GM19467 (cell line): ENCODE measurements around the gene MAMSTR.

ENCODE experiments used
- ATAC-seq: cut with Tn5 transposase; IDR thresholded peaks from one replicate; pipeline ENCODE4 v1.9.1; 2021; ENCODE audit warnings: mild to moderate bottlenecking, moderate library complexity; ENCODE audit not compliant: unreplicated experiment

Gene MAMSTR

DNA sequence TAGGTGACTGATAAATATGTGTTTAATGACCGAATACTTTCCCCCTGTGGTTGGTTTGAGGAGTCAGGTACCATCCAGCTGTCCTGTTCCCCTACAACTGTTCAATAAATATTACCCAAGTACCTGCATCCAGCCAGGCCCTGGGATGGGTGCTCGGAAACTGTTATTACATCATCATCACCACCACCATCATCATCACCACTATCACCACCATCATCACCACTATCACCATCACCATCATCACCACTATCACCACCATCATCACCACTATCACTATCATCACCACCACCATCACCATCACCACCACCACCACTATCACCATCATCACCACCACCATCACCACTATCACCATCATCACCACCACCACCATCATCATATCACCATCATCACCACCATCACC is 50.8 kb downstream of the MAMSTR start:
- ATAC-seq, result no peak

DNA sequence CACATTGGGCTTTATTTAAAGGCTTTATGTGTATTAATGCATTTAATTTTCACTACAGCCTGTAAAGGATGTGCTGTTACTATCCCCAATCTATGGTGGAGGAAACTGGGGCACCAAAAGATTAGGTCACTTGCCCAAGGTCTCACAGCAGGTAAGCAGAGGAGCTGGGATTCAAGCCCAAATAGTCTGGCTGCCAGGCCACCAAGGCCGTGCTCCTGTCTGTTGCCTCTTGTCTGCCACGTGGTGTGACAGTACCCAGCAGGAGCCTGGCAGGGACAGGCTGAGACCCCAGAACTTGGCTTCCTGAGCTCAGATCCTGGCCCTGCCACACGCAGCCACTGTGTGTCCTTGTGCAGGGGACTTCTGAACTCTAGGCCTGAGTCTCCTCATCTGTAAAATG is 51.2 kb downstream of the MAMSTR start:
- no peak for ATAC-seq

DNA sequence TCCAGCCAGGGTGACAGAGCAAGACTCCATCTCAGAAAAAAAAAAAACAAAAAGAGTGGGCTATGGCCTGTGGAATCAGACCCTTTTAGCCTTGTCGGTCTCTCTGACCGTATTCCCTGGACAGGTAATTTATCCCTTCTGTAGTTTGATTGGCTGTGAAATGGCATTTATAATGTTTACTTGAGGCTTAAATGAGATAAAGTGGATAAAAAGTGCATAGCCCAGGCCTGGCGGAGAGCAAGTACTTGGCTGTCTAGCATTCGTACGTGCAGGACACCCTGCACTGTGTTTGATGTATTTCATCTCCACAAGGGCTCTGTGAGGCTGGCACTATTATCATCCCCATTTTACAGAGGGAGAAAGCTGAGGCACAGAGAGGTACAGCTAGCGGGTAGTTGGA is 53.7 kb downstream of the MAMSTR start:
- no peak for ATAC-seq

DNA sequence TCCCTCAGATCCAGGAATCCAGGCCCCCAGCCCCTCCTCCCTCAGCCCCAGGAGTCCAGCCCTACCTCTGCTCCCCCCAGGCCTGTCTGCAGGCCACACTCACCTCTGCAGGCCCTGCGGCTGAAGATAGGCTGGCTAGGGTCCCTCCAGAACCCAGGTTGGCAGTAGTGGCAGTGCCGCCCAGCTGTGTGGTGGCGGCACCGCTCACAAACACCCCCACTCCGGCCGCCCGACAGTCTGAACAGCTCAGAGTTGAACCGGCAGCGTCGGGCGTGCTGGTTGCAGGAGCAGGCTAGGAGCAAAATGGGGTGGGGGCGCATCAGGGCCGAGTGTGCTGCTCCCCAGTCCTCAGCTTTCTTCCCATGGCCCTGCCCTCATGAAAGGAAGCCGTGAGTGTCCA is 55.0 kb downstream of the MAMSTR start:
- ATAC-seq, result no peak

DNA sequence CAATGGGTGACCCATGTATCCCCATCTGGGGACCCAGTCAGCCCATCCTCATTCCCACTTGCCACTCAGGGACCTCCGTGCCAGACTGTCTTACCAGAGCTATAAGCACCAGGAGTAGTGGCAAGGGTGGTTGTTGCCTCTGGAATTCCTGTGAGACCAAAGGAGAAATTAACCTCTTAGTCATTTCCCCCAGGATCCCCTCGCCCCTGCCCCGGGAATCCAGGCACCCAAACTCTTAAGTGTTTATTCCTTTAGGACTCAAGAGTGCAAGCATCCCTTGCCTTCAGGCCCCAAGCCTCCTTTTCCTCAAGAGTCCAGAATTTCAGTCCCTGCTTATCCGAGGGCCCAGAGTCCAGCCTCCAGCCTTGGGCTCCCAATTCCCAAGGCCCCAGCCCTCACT is 55.9 kb downstream of the MAMSTR start:
- ATAC-seq, result no peak
